Thyroid gland (tissue), 4 donors: ENCODE measurements around the gene NMUR2.

Experiments
- POLR2A ChIP-seq, 2 donors: fragments of 450-650 bp; IDR thresholded peaks; one replicate each; pipeline ENCODE4 v1.6.1; 2017; ENCODE audit warnings: antibody characterized with exemption in 2 of 2, mild to moderate bottlenecking in 2 of 2, moderate library complexity in 1 of 2
- TF ChIP-seq, protein P1 (sequence below), 6 experiments: fragments of 200-600 bp in 3 of 6; fragments of 450-650 bp in 3 of 6; sonication (generic) in 3 of 6; IDR thresholded peaks; one replicate each; pipeline ENCODE4 v1.5.1; 2016 to 2019; ENCODE audit warnings: antibody characterized with exemption in 6 of 6, mild to moderate bottlenecking in 2 of 6, inconsistent platforms in 1 of 6, moderate library complexity in 1 of 6

DNA sequence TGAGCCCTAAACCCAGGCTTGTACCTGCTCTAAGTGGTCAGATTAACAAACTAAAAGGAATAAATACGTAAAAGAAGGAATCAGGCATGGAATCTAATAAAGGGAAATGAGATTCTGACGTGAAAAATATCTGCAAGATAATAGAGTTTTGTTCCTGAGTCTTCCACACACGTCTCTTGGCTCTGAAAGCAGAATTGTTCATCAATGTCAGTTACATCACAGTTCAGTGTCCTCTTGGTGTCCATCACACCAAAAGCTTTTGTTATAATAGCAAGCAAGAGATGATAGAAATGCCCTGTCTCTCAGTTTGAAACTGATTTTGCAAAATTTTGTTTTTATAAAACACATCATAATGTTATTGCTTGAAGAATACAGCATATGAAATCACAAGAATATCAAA, 34.7 kb upstream of the NMUR2 start:
- TF ChIP-seq, protein P1, sequence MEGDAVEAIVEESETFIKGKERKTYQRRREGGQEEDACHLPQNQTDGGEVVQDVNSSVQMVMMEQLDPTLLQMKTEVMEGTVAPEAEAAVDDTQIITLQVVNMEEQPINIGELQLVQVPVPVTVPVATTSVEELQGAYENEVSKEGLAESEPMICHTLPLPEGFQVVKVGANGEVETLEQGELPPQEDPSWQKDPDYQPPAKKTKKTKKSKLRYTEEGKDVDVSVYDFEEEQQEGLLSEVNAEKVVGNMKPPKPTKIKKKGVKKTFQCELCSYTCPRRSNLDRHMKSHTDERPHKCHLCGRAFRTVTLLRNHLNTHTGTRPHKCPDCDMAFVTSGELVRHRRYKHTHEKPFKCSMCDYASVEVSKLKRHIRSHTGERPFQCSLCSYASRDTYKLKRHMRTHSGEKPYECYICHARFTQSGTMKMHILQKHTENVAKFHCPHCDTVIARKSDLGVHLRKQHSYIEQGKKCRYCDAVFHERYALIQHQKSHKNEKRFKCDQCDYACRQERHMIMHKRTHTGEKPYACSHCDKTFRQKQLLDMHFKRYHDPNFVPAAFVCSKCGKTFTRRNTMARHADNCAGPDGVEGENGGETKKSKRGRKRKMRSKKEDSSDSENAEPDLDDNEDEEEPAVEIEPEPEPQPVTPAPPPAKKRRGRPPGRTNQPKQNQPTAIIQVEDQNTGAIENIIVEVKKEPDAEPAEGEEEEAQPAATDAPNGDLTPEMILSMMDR (IDR thresholded peaks at IDR 0.05), result no peak
- TF ChIP-seq POLR2A (IDR thresholded peaks at IDR 0.05), result no peak
